Osteoblast (primary cell): ENCODE measurements around the gene NLGN1. TPM values are rescaled to one million over a fixed set of nuclear protein-coding genes. Genes with fewer than 3 reads are reported as not detected.
"Not testable (repeated sequence)": the region's sequence is repeated elsewhere in the genome, so short reads cannot be mapped to it uniquely, and the experiment has no call there.

Experiments used
- DNase-seq: peaks from one replicate; pipeline ENCODE4 v3.0.0; 2011; ENCODE audit warnings: low spot score, mixed read lengths; ENCODE audit not compliant: insufficient read length; ENCODE audit errors: missing footprints
- H2AFZ ChIP-seq: 2 replicates; pipeline ENCODE4 v1.6.0; 2011; ENCODE audit warnings: mild to moderate bottlenecking, low read length
- H3K27ac ChIP-seq: 2 replicates; pipeline ENCODE4 v1.5.1; 2011; ENCODE audit warnings: mild to moderate bottlenecking, low read depth, low read length, moderate library complexity
- H3K27me3 ChIP-seq: 2 replicates; pipeline ENCODE4 v1.6.0; 2012; ENCODE audit warnings: mild to moderate bottlenecking, control low read depth, inconsistent platforms, low read length, moderate library complexity; ENCODE audit not compliant: insufficient read depth
- H3K36me3 ChIP-seq: 2 replicates; pipeline ENCODE4 v1.5.1; 2011; ENCODE audit warnings: mild to moderate bottlenecking, low read length, control low read depth, moderate library complexity; ENCODE audit not compliant: insufficient read depth
- H3K4me1 ChIP-seq: 2 replicates; pipeline ENCODE4 v1.5.1; 2011; ENCODE audit warnings: mild to moderate bottlenecking, low read length, control low read depth, moderate library complexity; ENCODE audit not compliant: insufficient read depth
- H3K4me2 ChIP-seq: 2 replicates; pipeline ENCODE4 v1.6.0; 2011; ENCODE audit warnings: mild to moderate bottlenecking, low read length; ENCODE audit not compliant: insufficient read depth
- H3K4me3 ChIP-seq: fragments of 200-600 bp; sonication (generic); 3 replicates; pipeline ENCODE4 v1.5.1; 2012; ENCODE audit warnings: mild to moderate bottlenecking, low read length, inconsistent platforms; ENCODE audit not compliant: insufficient read depth
- H3K79me2 ChIP-seq: 2 replicates; pipeline ENCODE4 v1.6.0; 2012; ENCODE audit warnings: mild to moderate bottlenecking, low read length, control low read depth, inconsistent platforms; ENCODE audit not compliant: insufficient read depth
- H3K9me3 ChIP-seq: 2 replicates; pipeline ENCODE4 v1.5.1; 2011; ENCODE audit warnings: low read depth, low read length, control low read depth
- H4K20me1 ChIP-seq: 2 replicates; pipeline ENCODE4 v1.6.0; 2012; ENCODE audit warnings: mild to moderate bottlenecking, low read length, control low read depth; ENCODE audit not compliant: insufficient read depth
- CTCF ChIP-seq: IDR thresholded peaks from 2 replicates; pipeline ENCODE4 v1.5.1; 2011; ENCODE audit warnings: mild to moderate bottlenecking, low read depth, low read length, moderate library complexity; ENCODE audit errors: extremely low read depth
- total RNA-seq: library from RNA; depleted of rRNA; stranded (reverse); fragments of >200 nt; gene quantifications from 2 replicates; pipeline ENCODE4 v1.2.3, GENCODE V29; 2012

Gene NLGN1
- total RNA-seq, 1 donor: 9.0 TPM

- DNase-seq: no peak
- Histone ChIP-seq H4K20me1 (no peaks in the 10 kb centered on the region), H3K4me3 (no peak overlapping the region), H3K4me2 (no peak overlapping the region), H3K79me2 (no peaks in the 10 kb centered on the region), H2AFZ (no peak overlapping the region), H3K36me3 (no peaks in the 10 kb centered on the region), H3K9me3 (peaks cover 3% of the 10 kb centered on the region), H3K27me3 (no peaks in the 10 kb centered on the region), H3K4me1 (no peaks in the 10 kb centered on the region), H3K27ac (no peak overlapping the region)
- peak; percentile 29 for TF ChIP-seq CTCF
Observed at GRCh38 chr3:173529062-173529711, 131.6 kb downstream of the NLGN1 start.

- no peaks in the 10 kb centered on the region for H4K20me1 ChIP-seq
- no peaks in the 10 kb centered on the region for H3K4me1 ChIP-seq
- H3K27ac ChIP-seq: no peak overlapping the region
- H3K9me3 ChIP-seq: peaks cover 3% of the 10 kb centered on the region
- H3K36me3 ChIP-seq: no peaks in the 10 kb centered on the region
- H3K79me2 ChIP-seq: no peaks in the 10 kb centered on the region
- no peak overlapping the region for H3K4me2 ChIP-seq
- no peak overlapping the region for H3K4me3 ChIP-seq
- H2AFZ ChIP-seq: no peak overlapping the region
- no peaks in the 10 kb centered on the region for H3K27me3 ChIP-seq
- no peak for TF ChIP-seq CTCF
- no peak for DNase-seq
Observed at GRCh38 chr3:173531602-173532001, 134.1 kb downstream of the NLGN1 start.

GRCh38 chr3:173538410-173538809 is 140.9 kb downstream of the NLGN1 start:
- Histone ChIP-seq H3K4me2 (no peak overlapping the region), H3K4me3 (no peak overlapping the region), H2AFZ (no peak overlapping the region), H3K27ac (no peak overlapping the region), H4K20me1 (no peaks in the 10 kb centered on the region), H3K36me3 (no peaks in the 10 kb centered on the region), H3K27me3 (no peaks in the 10 kb centered on the region), H3K79me2 (no peaks in the 10 kb centered on the region), H3K9me3 (no peaks in the 10 kb centered on the region), H3K4me1 (no peaks in the 10 kb centered on the region)
- TF ChIP-seq CTCF: no peak
- no peak for DNase-seq

GRCh38 chr3:173545590-173545989 is 148.0 kb downstream of the NLGN1 start:
- H3K4me1 ChIP-seq, H3K4me2 ChIP-seq, H3K36me3 ChIP-seq, H3K27ac ChIP-seq, H2AFZ ChIP-seq, H3K27me3 ChIP-seq, H3K79me2 ChIP-seq, DNase-seq, H3K4me3 ChIP-seq, H4K20me1 ChIP-seq, H3K9me3 ChIP-seq: not testable (repeated sequence)
